ENCODE data around the gene USP46. TPM values are rescaled to one million over a fixed set of nuclear protein-coding genes. Genes with fewer than 3 reads are reported as not detected.
A peak's percentile ranks its signal among the peaks of the same experiment; 100 is the strongest.

Gene USP46
- total and polyA plus RNA-seq, 10 donors: 1.2 to 17.1 (median 9.1) TPM

DNA sequence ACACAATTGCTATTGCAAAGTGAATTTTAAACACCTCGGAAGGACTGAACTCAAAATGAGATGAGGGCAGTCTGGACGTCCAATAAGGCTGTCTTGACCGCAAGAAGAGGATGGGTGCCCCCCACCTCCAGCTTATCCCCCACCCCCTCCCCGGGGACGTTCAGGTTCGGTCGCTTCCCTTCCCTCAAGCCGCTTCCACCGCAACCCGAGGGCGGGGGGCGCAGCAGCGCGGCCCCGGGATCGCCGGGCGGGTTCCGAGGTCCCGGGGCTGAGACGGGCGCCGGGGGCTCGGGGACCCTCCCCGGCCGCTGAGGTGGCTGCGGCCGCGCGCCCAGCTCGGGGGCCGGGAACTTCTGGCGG, 480 bp downstream of the USP46 start:
- TF ChIP-seq POLR2AphosphoS5 (IDR thresholded peaks at IDR 0.05) (no peak), CTCF (IDR thresholded peaks at IDR 0.05 in 8 of 11, conservative IDR thresholded peaks at IDR 0.05 in 3 of 11) (no peak), POLR2A (IDR thresholded peaks at IDR 0.05) (no peak)
- Histone ChIP-seq H3K36me3 (no peaks in the 10 kb centered on the region), H3K9me3 (peaks cover 0 to 3% (median 0%) of the 10 kb centered on the region in 8 donors), H3K27ac (peak overlapping the region in 7 of 8 donors; percentile 87 to 92 (median 90)), H3K27me3 (replicated peaks in 1 of 7) (peaks cover 0 to 5% (median 0%) of the 10 kb centered on the region in 7 donors), H3K4me3 (peak overlapping the region; percentile 62 to 93 (median 78)), H3K4me1 (peaks cover 6 to 48% (median 24%) of the 10 kb centered on the region in 6 donors)
- intact Hi-C loops (cut with DNase I; ENCODE audit: low total_unique reads): loop anchor here (10.0 kb wide), 1 partner anchor 46 kb away; no protein-coding TSS in a partner anchor
- no peak for DNase-seq
- WGBS, 5 donors: 0 to 1% (median 1%) methylated on average over 3 to 33 of the region's 33 CpGs

DNA sequence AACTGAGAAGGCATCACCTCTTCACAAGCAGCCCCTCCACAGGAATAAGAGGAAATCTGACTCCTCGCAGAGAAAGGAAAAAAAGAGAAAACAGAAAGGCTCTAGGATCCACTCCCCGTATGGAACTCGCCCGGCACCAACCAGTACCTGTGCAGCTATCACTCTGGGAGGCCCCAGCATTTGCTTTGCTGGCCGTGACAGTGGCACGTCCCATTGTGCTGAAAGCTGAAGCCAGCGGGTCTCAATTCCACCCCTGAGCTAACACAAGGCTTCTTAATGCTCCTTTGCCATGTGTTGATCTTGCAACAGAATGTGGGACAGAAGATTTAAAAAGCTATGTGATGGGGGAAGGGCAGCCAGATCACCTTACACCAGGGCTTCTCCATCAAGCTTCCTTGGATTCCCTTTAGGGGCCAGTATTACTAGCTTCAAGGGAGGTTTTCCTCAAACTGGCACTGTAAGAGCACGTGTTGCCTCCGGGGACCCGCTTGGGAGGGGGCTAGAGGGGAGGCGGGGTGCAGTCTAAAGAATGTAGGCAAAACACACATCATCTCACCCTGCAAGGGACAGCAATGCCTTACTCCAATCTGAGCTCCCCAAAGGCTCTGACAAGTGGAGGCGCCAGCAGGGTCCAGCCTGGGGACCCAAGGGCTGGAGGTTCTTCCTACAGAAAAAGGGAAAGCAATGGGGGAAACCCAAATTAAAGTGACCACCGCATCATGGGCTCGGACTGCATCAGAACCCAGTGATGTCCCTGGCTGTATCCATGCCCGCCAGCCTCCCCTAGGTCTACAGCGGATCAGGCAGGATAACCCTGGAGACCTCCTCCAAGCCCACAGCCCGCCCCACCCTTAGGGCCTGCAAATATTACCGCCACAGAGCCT, 1.2 kb downstream of the USP46 start:
- no peak for DNase-seq
- no peaks in the 10 kb centered on the region for H3K36me3 ChIP-seq
- H3K4me1 ChIP-seq: peaks cover 6 to 48% (median 24%) of the 10 kb centered on the region in 6 donors
- H3K27ac ChIP-seq: peak overlapping the region in 1 of 8 donors; percentile 92
- peak overlapping the region; percentile 62 to 93 (median 78) for H3K4me3 ChIP-seq
- H3K9me3 ChIP-seq: no peaks in the 10 kb centered on the region
- TF ChIP-seq CTCF (IDR thresholded peaks at IDR 0.05 in 8 of 11, conservative IDR thresholded peaks at IDR 0.05 in 3 of 11) (no peak), POLR2A (IDR thresholded peaks at IDR 0.05) (no peak), POLR2AphosphoS5 (IDR thresholded peaks at IDR 0.05) (no peak)
- H3K27me3 ChIP-seq (replicated peaks in 1 of 7): peaks cover 0 to 5% (median 0%) of the 10 kb centered on the region in 7 donors
- 80 to 85% (median 82%) methylated on average over 18 of the region's 18 CpGs for WGBS, 5 donors
- intact Hi-C loops (cut with DNase I; ENCODE audit: low total_unique reads): loop anchor here (10.0 kb wide), 1 partner anchor 47 kb away; no protein-coding TSS in a partner anchor

DNA sequence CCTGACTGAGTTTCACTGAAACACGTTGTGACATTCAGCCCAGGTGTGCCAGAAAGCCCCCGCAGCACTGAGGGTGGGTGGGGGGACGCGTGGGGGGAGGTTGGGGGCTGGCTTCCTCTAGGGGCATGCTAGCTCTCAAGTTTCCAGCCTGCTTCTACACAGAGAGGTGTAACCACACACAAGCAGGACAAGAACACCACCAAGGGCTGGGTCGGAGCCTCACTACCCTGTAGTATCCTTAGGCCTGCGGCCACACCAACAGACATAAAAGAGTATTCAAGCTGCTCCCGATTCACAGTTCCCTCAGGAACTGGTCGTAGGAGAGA, 1.8 kb downstream of the USP46 start:
- Histone ChIP-seq H3K36me3 (no peaks in the 10 kb centered on the region), H3K27ac (no peak overlapping the region), H3K27me3 (replicated peaks in 1 of 7) (peaks cover 0 to 5% (median 0%) of the 10 kb centered on the region in 7 donors), H3K4me3 (peak overlapping the region in 1 of 8 donors; percentile 90), H3K4me1 (peaks cover 6 to 48% (median 24%) of the 10 kb centered on the region in 6 donors), H3K9me3 (no peaks in the 10 kb centered on the region)
- TF ChIP-seq CTCF (IDR thresholded peaks at IDR 0.05 in 8 of 11, conservative IDR thresholded peaks at IDR 0.05 in 3 of 11) (no peak), POLR2A (IDR thresholded peaks at IDR 0.05) (no peak), POLR2AphosphoS5 (IDR thresholded peaks at IDR 0.05) (no peak)
- no peak for DNase-seq
- 90 to 93% (median 91%) methylated on average over 8 of the region's 8 CpGs for WGBS, 5 donors
- intact Hi-C loops (cut with DNase I; ENCODE audit: low total_unique reads): loop anchor here (10.0 kb wide), 1 partner anchor 48 kb away; no protein-coding TSS in a partner anchor

DNA sequence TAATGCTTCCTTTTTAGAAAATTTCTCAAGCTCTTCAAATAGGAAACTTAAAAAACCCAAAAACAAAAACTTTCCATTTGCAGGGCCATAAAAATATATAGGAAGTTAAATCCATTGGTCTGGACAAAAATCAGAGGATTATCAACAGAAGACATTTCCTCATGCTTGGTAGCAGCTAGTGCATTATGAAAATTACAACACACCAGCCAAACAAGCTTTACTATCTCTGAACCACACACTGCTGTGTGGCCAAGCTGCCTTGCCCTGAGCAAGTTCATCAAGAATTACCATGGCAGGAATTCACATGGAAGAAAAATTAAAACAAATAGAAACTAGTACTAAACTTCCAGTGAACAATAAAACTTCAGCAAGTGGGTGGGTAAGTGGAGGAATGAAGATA, 3.6 kb downstream of the USP46 start:
- Histone ChIP-seq H3K27me3 (replicated peaks in 1 of 7) (peaks cover 0 to 5% (median 0%) of the 10 kb centered on the region in 7 donors), H3K36me3 (no peaks in the 10 kb centered on the region), H3K4me1 (peaks cover 6 to 42% (median 24%) of the 10 kb centered on the region in 6 donors), H3K9me3 (no peaks in the 10 kb centered on the region), H3K27ac (no peak overlapping the region), H3K4me3 (no peak overlapping the region)
- DNase-seq: no peak
- TF ChIP-seq POLR2A (IDR thresholded peaks at IDR 0.05) (no peak), POLR2AphosphoS5 (IDR thresholded peaks at IDR 0.05) (no peak), CTCF (IDR thresholded peaks at IDR 0.05 in 8 of 11, conservative IDR thresholded peaks at IDR 0.05 in 3 of 11) (no peak)
- intact Hi-C loops (cut with DNase I; ENCODE audit: low total_unique reads): loop anchor here (10.0 kb wide), 1 partner anchor 49 kb away; no protein-coding TSS in a partner anchor

All from spleen (tissue), 11 donors.